ENCODE data around the gene ACADS.

Gene ACADS, protein sequence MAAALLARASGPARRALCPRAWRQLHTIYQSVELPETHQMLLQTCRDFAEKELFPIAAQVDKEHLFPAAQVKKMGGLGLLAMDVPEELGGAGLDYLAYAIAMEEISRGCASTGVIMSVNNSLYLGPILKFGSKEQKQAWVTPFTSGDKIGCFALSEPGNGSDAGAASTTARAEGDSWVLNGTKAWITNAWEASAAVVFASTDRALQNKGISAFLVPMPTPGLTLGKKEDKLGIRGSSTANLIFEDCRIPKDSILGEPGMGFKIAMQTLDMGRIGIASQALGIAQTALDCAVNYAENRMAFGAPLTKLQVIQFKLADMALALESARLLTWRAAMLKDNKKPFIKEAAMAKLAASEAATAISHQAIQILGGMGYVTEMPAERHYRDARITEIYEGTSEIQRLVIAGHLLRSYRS

DNA sequence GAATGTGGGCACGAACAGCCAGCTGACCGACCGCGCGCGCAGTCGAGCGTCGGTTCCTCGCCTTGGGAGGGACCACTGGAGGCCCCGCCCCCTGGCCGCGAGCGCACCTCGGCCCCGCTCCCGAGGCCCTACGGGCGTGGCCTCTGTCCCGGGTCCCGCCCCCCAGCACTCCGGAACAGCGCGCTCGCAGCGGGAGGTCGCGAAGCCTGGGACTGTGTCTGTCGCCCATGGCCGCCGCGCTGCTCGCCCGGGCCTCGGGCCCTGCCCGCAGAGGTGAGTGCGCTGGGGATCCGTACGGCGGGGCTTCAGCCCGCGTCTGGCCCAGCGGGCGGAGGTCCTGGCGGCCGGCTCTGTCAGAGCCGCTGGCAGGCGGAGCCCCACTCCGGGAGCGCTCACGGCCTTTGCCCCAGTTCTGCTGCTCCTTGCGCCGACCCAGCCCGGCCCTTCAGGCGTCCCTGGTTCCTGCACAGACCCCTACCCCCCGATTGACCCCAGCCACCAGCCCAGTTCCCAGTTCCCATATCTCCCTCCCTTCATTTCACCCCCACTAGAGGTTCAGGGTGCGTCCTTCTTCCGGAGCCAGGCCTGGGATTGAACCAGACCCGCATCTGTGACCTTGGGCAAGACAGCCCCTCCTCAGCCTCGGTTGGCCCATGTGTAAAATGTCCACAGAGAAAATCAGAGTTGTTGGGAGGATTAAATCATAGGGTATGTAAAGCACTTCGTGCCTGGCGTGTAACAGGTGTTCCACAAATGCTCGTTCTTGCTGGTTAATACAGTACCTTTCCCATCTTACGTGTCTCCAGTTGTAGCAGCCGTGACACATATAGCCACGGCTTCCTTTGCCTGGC is at the start of gene ACADS:
ACADS (plus strand) TSS at position 168 of the 851 bp plus-strand sequence; CDS start at position 228, 60 bp downstream.
- peak; percentile 75 for DNase-seq

DNA sequence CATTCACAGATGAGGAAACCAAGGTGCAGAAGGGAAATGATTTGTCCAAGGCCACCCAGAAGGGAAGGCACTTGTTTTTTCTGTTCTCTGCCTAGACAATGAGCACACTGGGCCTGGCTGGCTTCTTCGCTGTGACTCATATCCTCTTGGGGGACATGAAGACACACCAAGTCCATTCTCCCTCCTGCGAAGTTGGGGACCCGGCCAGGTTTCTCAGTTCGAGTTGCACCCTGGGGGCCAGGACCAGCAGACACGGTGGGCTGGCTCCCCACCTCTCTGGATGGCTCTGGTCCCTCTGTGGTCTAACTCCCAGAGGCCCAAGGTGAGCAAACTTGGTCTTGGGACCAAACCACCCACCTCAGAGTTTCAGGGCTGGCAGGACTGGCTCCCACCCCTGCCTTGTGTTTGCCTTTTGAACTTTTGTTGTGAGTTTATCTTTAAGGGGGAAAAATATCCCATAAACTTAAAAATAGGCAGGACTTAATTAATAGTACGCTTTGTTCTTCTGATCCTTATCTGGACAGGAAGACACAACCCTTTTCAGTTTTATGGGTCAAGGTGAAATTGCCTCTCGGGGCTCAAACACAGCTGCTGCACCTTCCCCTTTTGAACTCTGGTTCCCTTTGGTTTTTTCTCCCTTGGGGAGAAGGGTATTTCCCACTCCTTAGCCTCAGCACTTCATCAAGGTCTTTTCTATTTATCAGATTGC is 47.7 kb upstream of the ACADS start:
- no peak for DNase-seq

DNA sequence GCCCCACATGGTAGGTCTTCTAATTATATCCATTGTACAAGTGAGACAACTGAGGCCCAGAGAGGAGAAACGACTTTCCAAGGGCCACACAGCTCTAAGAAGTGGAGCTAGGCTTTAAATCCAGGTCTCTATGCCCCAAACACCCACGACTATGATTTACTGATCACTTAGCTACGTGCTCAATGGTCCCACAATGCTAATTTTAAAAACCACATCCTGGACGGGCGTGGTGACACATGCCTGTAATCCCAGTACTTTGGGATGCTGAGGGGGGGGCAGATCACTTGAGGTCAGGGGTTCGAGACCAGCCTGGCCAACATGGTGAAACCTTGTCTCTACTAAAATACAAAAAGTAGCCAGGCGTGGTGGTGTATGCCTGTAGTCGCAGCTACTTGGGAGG is 47.1 kb upstream of the ACADS start:
- no peak for DNase-seq

DNA sequence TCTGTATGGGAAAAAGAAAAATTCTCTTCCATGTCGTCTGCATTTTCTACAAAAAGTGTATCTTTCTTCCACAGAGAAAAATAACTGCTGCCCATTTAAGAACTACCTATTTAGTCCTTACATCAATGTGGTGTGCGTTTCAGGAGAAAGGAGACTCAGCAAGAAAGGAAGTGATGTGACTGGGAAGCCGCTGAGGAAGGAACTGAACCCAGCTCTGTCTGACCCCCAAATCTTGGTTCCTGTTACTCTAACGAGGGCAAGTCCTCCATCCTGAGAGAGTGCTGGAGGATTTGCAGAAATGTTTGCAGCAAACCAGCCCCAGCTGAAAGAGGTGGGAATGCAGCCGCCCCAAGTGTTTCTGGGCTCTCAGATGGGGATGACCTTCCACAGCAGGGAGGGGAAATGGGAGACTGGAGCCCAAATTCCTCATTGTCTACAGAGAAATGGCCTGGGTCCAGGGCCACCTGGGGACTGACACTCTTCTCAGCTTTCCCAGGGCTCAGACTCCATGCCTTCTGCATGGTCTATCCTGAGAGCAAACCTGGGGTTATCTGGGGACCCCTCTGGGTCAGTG is 45.4 kb upstream of the ACADS start:
- DNase-seq = no peak

DNA sequence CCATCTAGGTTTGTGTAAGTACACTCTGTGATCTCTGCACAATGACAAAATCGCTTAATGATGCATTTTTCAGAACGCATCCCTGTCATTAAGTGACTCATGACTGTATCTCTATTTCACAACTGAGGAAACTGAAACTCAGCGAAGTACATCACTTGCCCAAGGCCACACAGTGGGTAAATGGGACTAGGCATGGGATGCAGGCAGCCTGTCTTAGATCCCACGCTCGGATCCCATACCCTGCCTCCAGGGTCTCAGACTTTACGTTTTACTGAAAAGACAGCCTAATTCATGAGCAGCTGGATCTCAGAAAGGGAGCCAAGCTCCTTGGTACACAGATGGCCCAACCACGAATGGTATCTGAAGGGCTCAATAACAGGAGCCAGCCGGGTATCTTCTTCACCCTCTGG is 41.1 kb upstream of the ACADS start:
- no peak for DNase-seq

DNA sequence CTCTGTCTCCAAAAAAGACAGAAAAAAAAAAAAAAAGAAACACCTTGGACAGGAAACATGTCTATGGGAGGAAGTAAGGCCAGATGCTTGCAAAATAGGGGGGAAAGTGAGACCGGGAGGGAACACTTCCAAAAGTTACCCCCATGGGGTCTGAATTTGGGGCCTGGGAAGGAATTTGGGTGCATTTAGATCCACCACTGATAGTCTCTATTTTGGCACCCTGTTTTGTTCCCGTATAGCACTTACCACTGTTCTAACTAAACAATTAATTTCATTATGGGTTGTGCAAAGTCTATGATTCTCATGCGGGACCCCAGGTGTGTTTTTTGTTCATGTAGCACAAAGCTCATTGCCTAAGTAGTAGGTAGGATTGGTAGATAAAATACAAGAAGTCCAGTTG is 40.1 kb upstream of the ACADS start:
- no peak for DNase-seq

DNA sequence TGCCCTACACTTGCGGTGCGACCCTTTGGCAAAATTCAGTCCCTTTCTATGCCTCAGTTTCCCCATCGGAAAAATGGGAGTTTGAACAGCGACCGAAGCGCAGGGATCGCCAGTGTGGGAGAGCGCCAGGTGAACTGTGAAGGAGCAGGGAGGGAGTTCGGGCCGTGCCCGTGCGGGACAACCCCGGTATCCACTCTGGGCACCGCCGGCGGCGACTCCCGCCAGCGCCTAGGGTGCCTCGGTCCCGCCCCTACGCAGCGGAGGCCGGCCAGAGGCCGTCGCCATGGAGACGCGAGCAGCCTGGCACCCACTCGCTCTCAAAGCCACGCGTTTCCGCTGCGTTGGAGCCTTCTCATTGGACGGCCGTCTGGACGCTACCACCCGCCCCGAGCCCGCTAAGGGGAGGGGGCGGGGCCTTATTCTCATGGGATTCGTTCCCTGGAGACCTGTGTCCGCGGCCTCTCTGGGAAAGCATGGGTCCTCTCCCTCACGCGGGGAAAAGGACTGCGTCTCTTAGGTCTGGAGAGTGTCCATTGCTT is 39.4 kb upstream of the ACADS start:
- DNase-seq = peak; percentile 97

DNA sequence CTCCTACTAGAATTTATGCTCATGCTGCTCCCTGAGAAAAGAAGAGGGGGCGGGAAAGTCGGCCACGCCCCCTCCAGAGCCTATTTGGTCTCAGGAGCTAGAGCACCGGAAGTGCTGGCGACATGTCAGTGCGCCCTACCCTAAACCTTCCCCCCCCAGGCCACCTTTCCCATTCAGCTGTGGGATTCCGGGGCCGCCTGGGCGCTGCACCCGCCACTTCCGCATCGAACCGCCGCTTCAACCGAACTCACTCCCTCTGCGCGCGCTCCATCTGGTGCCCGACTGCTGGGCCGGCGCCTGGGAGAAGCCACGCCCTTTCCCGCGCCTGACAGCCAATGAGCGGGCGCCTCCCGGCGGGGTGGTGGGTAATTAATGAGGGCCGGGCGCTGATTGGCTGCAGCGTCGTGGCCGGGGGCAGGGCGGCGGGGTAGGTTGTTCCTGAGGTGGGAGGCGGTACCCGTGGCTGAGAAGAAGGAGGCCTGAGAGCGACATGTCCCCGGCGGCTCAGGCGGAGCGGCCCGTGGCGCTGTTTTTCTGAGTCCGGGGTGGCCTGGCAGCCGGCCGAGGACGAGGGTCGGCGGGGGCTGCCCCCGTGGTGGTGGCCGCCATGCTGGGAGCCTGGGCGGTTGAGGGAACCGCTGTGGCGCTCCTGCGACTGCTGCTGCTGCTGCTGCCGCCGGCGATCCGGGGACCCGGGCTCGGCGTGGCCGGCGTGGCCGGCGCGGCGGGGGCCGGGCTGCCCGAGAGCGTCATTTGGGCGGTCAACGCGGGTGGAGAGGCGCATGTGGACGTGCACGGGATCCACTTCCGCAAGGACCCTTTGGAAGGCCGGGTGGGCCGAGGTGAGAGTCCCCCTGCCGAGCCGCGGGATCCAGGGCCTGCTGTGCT is 38.7 kb upstream of the ACADS start, which contains the start of gene MLEC:
MLEC (plus strand) TSS at position 460 of the 888 bp plus-strand sequence; CDS start at position 608, 148 bp downstream.
- DNase-seq = peak; percentile 96

DNA sequence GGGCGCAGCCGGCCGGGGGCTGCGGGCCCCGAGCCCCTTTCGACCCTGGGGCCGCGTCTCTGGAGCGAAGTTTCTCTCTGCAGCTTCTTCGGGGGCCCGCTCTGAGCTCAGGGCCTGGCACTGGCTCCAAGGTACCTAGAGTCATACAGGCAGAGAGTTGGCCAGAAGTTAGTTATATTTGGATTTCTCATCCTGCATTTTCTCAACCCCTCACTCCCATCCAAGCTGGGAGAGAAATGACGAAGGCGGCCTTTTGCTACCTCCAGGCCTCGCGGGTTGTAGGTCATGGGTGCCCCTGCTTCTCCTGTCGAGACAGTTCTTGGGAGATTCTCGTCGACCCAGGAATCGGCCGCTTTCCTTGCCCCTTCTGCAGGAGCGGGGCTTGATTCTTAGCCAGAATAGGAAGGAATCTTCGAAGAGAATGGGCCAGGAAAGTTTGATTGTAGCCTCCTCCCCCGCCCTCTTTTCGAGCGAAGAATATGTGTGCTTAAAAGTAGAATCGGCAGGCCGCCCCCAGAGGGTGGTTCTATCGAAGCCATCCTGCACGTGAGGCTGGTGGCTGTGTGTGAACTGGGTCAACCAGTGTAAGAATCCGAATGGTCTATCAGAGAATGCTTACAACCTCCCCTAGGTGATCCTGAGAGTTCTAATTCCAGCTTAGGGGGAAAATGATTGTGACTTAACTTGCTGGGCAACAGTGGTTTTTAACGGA is 37.9 kb upstream of the ACADS start:
- no peak for DNase-seq

DNA sequence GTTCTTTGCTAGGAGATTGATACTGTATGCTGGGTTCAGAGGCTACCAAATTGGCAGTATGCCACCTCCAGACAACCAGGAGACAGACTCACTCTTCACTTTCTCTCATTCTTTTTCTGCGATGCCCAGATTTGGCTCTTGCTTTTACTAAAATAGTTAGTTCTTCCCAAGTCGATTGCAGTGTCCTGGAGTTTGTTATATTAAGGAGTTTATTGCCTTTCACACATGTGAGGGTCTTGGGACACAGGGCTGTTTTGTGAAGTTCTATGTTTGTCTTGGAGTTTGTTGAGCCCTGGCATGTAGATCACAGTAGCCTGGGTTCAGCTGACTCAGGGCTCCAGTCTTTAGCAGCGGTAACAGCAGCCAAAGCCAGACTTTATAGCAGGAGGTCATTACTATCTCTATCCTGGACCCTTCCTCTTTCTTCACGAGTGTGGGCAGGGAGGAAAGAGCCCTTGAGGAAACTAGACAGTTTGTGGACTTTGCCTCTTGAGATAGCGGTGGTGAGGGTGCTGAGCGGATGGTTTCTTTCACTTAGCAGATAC is 37.0 kb upstream of the ACADS start:
- no peak for DNase-seq

DNA sequence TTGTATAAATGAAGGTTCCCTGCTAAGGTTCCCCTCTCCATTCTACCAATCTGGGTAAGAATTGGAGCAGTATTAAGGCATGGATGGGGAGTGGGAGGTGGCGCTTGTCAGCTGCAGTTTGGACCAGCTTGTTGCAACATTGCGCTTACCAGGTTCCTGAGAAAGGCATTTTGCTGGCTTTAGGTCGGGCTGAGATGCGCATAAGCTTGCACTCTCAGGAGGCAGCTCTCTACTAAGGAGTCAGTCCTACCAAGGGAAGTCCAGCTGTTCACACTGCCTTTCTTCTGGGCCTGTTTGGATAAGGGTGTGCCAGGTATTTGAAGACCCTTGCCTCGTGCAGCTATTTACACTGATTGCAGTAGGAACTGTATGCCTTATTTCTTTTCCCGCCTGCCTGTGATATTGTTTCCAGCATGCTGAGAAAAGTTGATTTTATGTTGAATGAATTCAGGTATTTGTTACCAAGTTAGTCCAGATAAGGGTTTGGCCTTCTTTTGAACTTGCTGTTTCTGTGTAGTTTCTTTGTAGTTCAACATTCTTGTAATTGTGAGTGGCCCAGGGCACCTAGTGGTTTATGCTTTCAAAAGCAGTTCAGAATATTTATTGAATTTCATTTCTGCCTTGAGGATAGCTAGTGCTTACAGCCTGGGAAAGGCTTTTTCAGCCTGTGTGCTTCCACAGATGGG is 36.1 kb upstream of the ACADS start:
- DNase-seq = no peak

DNA sequence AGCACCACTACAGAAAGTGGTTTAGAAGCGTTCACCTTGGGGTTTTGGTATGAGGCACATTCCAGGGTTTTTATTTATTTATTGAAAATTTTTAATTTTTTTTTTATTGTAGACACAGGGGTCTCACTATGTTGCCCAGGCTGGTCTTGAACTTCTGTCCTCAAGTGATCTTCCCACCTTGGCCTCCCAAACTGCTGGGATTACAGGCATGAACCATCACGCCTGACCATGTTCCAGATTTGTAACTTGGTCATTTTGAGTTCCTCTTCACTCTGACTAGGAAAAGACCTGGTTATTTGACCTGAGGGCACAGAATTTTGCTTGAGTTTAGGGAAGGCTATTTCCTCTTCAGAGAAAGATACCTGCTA is 35.6 kb upstream of the ACADS start:
- DNase-seq = no peak

DNA sequence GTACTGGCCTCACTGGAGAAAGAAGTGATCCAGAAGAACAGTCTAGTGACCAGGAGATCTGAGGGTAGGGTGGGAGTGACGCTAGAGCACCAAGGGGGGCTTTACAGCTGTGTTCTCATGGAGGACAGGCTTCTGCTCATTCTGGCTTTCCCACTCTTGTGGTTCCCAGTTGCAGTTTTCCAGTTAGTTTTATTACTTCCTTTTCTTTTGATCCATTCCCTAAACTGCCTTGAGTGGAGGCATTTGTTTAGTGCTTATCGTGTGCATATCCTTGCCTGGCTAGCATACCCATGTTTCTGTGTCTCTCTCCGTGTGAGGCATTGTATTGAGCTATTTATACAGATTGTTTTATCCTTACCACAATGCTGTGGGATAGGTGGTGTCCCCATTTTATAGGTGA is 34.6 kb upstream of the ACADS start:
- DNase-seq = no peak

DNA sequence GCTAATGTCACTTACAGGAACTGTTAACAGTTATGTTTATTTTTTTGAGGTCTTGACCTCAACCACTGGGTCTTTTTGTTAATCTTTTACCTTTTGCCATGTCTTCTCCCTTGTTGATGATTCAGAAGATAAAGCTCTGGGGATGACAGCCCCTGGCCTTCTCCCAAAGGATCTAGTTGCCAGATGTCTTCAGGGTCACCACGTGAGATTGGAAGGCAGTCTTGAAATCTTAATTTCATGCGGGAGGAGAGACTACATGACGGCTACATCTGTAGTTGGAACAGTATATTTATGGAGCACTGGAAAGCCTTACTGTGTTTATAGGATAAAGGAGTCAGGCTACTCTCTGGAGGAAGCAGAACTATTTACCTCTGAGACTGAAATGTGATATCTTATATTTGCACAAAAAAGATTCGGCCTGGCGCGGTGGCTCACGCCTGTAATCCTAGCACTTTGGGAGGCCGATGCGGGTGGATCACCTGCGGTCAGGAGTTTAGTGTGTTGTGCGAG is 33.0 kb upstream of the ACADS start:
- DNase-seq = no peak

DNA sequence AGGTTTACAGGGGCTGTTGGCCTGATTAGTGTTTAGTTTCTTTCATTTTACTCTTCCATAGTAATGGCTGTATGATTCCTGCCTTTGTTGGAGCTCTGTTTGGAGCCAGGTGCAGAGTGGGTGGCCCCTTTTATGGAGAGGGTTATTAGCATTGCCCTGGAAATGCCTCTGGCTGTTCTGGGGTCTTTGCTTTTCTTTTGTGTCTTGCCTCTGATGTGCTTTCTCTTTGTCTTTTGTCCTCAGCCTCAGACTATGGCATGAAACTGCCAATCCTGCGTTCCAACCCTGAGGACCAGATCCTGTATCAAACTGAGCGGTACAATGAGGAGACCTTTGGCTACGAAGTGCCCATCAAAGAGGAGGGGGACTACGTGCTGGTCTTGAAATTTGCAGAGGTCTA is 31.8 kb upstream of the ACADS start:
- DNase-seq = no peak

DNA sequence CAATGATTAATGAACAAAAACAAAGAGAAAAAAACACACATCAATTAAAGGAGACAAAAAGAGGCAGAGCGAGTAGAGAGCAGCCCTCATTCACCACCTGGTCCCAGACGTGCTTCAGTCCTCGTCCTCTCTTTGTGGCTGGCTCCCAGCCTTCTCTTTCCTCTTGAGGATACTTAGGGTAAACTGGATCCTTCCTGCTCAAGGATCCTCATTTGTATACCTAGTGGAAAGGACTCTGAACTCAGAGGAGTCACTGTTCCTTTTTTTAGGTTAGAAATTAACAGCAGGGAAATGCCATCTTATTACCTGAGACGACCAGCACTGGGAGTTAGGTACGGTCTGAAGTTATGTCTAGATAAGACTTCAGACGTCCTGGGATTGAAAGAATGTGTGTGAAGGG is 29.0 kb upstream of the ACADS start:
- DNase-seq = no peak

DNA sequence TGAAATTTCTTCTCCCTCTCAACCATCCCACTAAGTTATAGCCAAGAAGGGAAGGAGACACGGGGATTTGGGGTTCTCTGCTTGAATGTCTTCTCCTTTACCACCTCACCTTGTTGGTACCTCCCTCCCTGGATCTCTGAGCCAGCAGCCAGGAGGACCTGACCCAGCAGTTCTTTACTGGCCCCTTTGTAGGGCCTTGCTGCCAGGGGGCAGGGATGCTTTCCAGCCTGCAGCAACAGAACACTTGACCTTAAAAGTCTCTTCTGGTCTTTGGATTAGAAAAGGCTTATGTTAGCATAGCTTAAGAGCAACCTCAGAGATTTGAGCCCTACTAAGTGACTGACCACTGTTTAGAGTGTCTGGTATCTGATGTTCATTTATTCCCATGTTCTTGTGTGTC is 28.3 kb upstream of the ACADS start:
- no peak for DNase-seq

DNA sequence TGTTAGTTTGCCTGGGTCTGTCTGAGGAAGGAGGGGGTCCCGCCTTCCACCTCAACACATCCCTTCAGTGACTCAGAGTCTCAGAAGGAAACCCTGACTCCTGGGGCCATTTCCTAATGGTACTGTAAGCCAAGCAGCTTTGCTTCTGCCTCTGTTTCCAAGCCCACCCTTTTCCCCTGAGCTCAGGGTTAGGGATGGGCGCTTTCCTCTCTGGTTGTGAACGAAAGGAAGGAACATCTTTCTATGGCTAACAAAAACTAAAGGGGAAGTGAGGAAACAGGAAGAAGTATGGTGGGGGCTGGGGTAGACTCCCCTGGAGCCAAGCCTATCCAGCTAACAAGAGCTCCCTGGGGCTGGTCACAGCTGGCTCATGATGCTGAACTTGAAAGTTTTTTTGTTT is 27.0 kb upstream of the ACADS start:
- no peak for DNase-seq

DNA sequence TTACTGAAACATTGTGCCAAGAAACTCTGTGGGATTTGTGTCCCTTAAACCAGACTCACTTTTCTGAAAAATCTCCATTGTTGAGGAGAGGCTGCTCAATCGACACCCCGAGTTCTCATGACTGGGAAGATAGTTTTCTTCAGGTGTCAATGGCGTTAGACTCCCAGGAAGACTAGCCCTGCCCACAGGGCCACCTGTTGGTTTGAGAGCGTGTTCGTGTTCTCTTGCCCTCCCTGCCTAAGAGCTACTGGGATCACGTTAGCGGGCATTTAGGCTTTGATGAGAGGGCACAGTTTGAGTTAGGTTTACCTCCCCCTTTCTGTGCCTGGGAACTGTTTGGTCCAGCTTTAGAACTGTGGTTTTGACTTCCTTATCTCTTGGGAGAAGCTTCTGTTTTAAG is 26.1 kb upstream of the ACADS start:
- DNase-seq = no peak

DNA sequence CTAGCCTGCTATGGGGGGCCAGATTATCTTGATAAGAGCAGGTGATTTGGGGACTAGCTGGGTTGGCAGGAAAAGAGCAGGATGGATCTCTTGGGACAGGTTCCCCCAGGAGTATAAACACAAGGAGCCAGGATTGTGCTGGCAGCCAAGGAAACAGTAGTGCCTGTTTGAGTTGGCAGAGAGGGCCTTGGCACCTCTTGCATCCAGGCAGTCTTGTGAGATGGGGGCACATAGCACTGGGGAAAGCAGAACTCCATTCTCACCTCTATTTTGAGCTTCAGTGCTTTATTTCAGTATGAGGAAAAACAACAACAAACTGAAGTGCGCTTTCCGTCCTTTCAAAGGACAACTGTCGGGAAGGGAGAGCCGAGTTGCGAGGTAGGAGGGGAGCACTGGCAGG is 24.7 kb upstream of the ACADS start:
- DNase-seq = no peak
